ENCODE data around the gene FYTTD1. TPM values are rescaled to one million over a fixed set of nuclear protein-coding genes. Genes with fewer than 3 reads are reported as not detected.
A peak's percentile ranks its signal among the peaks of the same experiment; 100 is the strongest.

Gene FYTTD1
- total RNA-seq, 1 donor from 2014 or later, result 83.3 TPM

DNA sequence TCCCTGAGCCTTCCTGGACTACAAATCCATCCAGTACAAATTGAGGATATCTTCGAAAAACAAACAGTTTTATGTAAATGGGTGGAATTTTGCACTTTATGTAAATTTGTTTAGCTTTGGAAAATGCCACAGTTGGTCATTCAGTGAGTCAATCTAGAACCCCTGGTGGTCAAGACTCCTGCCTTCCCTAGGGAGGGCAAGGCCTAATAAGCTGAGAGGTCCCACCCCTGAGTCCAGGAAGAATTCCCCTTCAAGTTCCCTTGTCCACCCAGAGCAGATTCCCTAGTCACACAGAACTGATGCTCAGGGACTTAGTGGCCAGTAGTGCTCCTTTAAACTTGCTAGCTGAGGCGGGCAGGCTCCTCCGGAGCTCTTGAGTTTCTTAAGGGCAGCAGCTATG is 6.9 kb upstream of the FYTTD1 start:
- no peak for TF ChIP-seq CTCF (IDR thresholded peaks at IDR 0.05)
- Mint-ChIP-seq H3K4me3 (ENCODE audit: unreplicated experiment) (no peak overlapping the region), H3K36me3 (ENCODE audit: low read depth) (no peaks in the 10 kb centered on the region), H3K27ac (ENCODE audit: unreplicated experiment) (no peak overlapping the region), H3K4me1 (ENCODE audit: low read depth) (peaks cover 4% of the 10 kb centered on the region), H3K9me3 (ENCODE audit: low read depth) (no peaks in the 10 kb centered on the region), H3K27me3 (ENCODE audit: low read depth) (no peaks in the 10 kb centered on the region)
- DNase-seq (ENCODE audit: low spot score), result no peak

- no peaks in the 10 kb centered on the region for H3K36me3 Mint-ChIP-seq (ENCODE audit: low read depth)
- DNase-seq (ENCODE audit: low spot score), result no peak
- no peak for TF ChIP-seq CTCF (IDR thresholded peaks at IDR 0.05)
- no peaks in the 10 kb centered on the region for H3K9me3 Mint-ChIP-seq (ENCODE audit: low read depth)
- no peak overlapping the region for H3K4me3 Mint-ChIP-seq (ENCODE audit: unreplicated experiment)
- peaks cover 19% of the 10 kb centered on the region for H3K4me1 Mint-ChIP-seq (ENCODE audit: low read depth)
- H3K27me3 Mint-ChIP-seq (ENCODE audit: low read depth), result no peaks in the 10 kb centered on the region
- H3K27ac Mint-ChIP-seq (ENCODE audit: unreplicated experiment), result no peak overlapping the region
These were observed 3.5 kb upstream of the FYTTD1 start for GRCh38 chr3:197746209-197746608.

- Mint-ChIP-seq H3K27me3 (ENCODE audit: low read depth) (no peaks in the 10 kb centered on the region), H3K36me3 (ENCODE audit: low read depth) (no peaks in the 10 kb centered on the region), H3K4me1 (ENCODE audit: low read depth) (peaks cover 23% of the 10 kb centered on the region), H3K27ac (ENCODE audit: unreplicated experiment) (no peak overlapping the region), H3K9me3 (ENCODE audit: low read depth) (no peaks in the 10 kb centered on the region), H3K4me3 (ENCODE audit: unreplicated experiment) (no peak overlapping the region)
- DNase-seq (ENCODE audit: low spot score), result no peak
- no peak for TF ChIP-seq CTCF (IDR thresholded peaks at IDR 0.05)
These were observed 2.9 kb upstream of the FYTTD1 start for GRCh38 chr3:197746801-197747237.

- Mint-ChIP-seq H3K4me1 (ENCODE audit: low read depth) (peaks cover 34% of the 10 kb centered on the region), H3K4me3 (ENCODE audit: unreplicated experiment) (peak overlapping the region; percentile 89), H3K27me3 (ENCODE audit: low read depth) (no peaks in the 10 kb centered on the region), H3K27ac (ENCODE audit: unreplicated experiment) (peak overlapping the region; percentile 96), H3K36me3 (ENCODE audit: low read depth) (no peaks in the 10 kb centered on the region), H3K9me3 (ENCODE audit: low read depth) (no peaks in the 10 kb centered on the region)
- DNase-seq (ENCODE audit: low spot score), result no peak
- TF ChIP-seq CTCF (IDR thresholded peaks at IDR 0.05), result no peak
These were observed 927 bp upstream of the FYTTD1 start for GRCh38 chr3:197748597-197749314.

DNA sequence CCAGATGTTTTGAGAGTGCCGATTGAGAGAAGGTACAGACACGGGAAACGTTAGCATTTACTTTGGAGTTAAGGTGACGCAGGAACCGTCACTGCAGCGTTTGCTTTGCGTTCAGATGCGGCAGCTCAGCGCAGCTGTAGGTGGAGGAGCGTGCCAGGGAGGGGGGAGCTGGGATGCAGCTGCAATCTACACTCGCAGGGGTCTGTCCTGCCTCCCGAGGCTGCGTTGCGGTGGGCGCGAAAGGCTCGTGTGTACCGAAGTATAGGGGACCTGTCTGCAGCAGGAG is 425 bp upstream of the FYTTD1 start:
- TF ChIP-seq CTCF (IDR thresholded peaks at IDR 0.05), result no peak
- H3K36me3 Mint-ChIP-seq (ENCODE audit: low read depth), result no peaks in the 10 kb centered on the region
- no peak for DNase-seq (ENCODE audit: low spot score)
- H3K4me3 Mint-ChIP-seq (ENCODE audit: unreplicated experiment), result peak overlapping the region; percentile 89
- H3K27me3 Mint-ChIP-seq (ENCODE audit: low read depth), result no peaks in the 10 kb centered on the region
- H3K9me3 Mint-ChIP-seq (ENCODE audit: low read depth), result no peaks in the 10 kb centered on the region
- peaks cover 38% of the 10 kb centered on the region for H3K4me1 Mint-ChIP-seq (ENCODE audit: low read depth)
- H3K27ac Mint-ChIP-seq (ENCODE audit: unreplicated experiment), result peak overlapping the region; percentile 96

Measured in chondrocyte (in vitro differentiated cells).